Daoy (cell line): ENCODE measurements around the gene TBC1D14. TPM values are rescaled to one million over a fixed set of nuclear protein-coding genes. Genes with fewer than 3 reads are reported as not detected.
"Not testable (repeated sequence)": the region's sequence is repeated elsewhere in the genome, so short reads cannot be mapped to it uniquely, and the experiment has no call there.

Experiments used
- DNase-seq: peaks from one replicate; pipeline ENCODE4 v3.0.0-alpha.2; 2015; ENCODE audit warnings: low read depth
- total RNA-seq: library from RNA; depleted of rRNA; stranded (reverse); fragments of >200 nt; shearing (Covaris generic); gene quantifications from 2 replicates; pipeline ENCODE4 v1.2.3, GENCODE V29; 2014

TBC1D14 gene
- total RNA-seq, 1 experiment from 2014 or later = 37.0 TPM

DNA sequence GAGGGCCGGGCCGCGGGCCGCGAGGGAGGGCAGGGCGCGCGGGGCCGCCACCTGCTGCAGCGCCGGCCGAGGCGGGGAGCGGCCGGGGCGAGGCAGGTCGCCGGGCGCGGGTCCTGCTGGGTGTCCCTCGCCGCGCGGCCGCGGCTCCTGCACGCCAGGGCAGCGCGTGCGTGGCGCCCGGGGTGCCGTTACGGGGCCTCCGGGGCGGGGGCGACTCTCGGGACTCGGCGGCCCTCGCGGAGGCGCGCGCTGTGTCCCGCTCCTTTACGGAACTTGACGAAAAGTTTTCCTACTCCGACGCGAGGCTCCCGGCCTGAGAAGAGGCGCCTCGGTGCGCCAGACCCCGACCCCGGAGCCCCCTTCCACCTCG is 329 bp downstream of the TBC1D14 start:
- peak; percentile 44 for DNase-seq

DNA sequence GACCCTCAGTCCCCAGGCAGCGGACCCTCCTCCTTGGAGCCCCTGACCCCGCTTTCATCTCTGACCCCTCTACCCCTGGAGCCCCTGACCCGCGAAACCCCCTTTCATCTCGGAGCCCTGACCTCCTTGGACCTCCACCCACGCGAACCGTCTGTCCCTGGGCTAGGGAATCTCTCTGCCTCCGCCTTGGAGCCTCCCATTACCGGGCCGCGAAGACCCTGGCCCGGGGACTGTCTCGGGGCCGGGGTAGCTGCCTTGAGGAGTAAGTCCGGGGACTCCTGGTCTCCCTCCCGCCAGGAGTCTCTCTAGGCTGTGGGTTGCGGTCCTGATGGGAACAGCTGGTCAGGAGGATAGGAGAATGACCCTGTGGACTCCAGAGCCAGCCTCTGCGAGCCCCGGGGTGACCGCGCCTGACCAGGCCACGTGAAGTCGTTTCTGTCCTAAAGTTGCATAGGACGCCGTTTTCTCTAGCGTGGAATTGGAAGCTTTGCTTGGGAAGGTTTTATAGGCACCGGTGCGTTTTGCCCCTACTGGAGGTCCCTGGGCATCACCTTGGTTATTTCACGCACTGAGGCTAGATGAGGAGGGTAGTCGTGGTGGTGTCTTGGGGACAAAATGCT is 824 bp downstream of the TBC1D14 start:
- DNase-seq = no peak

DNA sequence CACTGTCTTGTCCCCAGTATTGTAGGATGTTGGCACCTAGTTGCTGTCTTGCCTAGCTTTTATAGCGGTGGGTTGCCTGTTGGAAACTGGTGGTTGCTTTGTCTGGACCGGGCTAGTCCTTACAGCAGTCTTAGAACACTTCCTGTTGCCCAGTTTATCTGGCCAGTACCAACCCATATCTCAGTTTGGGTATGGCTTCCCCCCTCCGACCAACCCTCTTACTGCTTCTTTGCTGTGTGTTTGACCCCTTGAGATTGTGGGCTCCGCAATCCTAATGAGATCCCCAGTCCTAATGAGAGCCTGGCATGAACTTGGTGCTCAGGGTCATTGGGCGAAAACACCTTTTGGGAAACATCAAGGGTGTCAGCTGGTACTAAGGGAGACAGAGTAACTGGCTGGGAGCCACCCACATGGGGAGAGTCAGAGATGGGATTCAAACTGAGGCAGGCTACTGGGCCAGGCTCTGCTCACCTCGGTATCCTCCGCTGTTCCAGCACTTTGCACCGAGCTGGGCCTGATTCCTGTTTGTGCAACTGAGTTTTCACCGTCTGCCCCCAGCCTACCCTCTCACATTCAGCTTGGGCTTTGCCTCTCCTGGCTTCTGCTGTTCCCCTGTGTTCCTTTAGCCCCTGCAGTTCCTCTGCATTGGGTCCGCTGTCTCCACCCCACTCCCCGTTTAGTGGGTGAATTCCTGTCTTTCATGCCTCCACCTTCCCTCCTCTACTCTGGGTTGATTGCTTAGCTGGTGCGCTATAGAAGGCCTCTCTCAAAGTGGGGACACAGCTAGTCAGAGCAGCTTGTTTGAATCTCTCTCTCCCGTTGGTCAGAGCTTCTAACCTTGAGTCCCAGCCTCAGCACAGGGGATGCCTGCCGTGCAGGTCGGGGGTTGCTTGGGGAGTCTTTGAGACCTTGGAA is 1.6 kb downstream of the TBC1D14 start:
- DNase-seq = no peak

GRCh38 chr4:6911917-6912316 is 2.3 kb downstream of the TBC1D14 start:
- not testable (repeated sequence) for DNase-seq

DNA sequence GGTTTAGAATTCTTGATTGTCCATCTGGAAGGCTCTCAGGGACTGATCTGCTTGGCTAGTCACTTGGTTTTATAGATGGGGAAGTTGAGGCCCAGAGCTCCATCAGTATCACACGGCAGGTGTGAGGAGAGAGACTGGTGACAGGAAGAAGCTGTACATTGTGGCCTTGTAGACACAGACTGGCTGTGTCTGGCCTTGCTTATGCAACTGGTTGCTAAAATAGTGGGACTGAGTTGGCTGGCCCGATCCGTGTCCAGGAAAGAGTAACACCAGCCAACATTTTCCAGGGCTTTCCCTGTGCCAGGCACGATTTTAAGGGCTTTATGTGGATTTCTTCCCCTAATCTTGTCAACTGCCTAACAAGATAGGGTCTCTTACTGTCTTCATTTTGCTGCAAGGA is 2.8 kb downstream of the TBC1D14 start:
- no peak for DNase-seq

GRCh38 chr4:6913350-6913905 is 3.8 kb downstream of the TBC1D14 start:
- no peak for DNase-seq

DNA sequence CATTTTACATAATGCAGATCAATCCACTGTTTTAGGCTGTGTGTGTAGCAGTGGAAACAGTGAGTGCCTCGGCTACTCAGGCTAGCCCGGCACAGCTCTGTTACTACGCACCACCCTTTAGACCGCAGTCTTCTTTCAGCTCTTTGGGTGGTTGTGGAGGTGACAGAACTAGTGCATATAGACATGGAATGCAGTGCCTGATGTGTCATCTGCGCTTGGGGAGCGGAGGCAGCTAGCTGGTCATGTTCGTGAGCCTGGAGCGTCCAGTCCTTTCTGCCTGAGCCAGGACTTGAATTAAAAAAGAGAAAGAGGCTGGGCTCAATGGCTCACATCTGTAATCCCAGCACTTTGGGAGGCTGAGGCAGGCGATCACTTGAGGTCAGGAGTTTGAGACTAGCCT is 4.8 kb downstream of the TBC1D14 start:
- no peak for DNase-seq

DNA sequence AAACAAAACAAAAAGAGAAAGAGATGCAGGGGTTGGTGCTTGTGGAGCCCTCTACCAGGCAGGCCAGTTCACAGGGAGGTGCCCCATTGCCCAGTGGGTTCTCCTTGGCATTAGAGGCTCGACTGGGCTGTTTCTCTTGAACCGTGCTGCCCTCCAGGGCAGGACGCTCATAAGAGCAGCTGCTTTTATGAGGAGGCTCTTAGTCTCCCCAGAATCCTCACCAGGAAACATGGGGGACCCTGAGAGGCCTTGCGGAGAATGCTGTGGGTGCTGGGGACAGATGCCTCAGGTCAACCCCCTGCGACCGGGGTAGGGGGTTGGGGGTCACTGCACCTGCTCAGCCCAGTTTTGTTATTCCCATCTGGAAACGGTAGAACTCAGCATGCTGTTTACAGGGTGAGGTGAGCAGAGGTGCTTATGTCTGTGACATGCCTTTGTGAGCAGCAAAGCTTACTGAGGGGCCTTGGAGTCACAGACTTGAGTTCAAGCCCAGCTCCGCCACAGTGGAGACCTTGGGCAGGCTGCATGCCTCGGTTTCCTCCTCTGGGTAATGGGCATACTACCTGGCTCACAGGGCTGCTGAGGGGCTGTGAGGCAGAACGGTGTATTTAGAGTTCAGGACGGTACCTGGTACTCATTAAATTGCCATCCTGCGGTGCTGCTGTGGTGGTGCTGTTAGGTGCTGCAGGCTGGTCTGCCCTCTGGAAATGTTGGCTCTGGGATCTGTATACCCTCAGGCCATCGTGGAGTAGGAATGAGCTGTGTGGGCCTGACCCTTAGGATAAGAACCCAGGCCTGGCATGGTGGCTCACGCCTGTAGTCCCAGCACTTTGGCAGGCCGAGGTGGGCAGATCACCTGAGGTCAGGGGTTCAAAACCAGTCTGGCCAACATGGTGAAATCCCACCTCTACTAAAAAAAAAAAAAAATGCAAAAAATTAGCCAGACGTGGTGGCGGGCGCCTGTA is 5.7 kb downstream of the TBC1D14 start:
- DNase-seq = no peak

GRCh38 chr4:6916069-6916586 is 6.5 kb downstream of the TBC1D14 start:
- no peak for DNase-seq

- peak; percentile 58 for DNase-seq
Observed at GRCh38 chr4:6916587-6917460, 7.2 kb downstream of the TBC1D14 start.

GRCh38 chr4:6917461-6918271 is 8.0 kb downstream of the TBC1D14 start:
- peak; percentile 80 for DNase-seq

GRCh38 chr4:6918338-6918737 is 8.7 kb downstream of the TBC1D14 start:
- DNase-seq = no peak

DNA sequence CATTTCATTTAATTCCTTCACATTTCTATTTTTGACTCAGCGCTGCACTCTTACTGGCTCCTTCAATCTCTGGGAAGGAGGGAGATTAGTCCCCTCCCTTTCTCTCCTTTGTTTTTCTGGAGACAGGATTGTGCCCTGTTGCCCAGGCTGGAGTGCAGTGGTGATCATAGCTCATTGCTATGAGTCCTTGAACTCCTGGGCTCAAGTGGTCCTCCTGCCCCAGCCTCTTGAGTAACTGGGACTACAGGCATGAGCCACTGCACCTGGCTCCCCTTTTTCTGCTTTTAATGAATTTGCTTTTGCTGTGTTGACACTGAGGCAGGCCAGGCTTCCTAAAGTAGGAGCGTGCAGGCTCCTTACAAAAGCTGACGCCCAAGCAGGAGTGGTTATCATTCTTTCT is 10.5 kb downstream of the TBC1D14 start:
- DNase-seq = no peak

DNA sequence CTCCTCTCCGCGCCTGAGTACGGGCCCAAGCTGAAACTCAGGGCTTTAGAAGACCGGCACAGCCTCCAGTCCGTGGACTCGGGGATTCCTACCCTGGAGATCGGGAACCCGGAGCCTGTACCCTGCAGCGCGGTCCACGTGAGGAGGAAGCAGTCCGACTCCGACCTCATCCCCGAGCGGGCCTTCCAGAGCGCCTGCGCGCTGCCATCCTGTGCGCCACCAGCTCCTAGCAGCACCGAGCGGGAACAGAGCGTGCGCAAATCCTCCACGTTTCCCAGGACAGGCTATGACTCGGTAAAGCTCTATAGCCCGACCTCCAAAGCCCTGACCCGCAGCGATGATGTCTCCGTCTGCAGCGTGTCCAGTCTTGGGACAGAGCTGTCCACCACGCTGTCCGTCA is 13.9 kb downstream of the TBC1D14 start:
- DNase-seq = no peak

DNA sequence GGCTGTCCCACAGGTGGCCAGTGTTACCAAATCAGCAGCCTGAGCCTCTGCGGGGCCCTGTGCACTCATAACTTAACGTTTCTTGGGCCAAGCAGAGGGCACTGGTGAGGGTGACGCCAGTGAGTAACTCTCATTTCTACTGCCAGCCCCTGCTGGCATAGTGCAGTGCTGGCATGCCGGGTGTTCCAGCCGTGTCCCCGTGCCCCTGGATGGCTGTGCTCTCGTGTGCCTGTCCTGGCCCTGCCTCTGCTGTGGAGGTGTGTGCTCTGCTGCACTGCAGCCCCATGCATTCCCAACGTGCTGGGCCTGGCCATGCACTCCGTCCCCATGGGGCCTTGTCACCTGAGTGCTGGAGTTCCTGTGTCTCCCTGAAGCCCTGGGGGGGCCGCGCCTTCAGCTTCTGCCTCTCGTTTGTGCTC is 14.7 kb downstream of the TBC1D14 start:
- DNase-seq = no peak

- DNase-seq = no peak
Observed at GRCh38 chr4:6925357-6925836, 15.8 kb downstream of the TBC1D14 start.

- no peak for DNase-seq
Observed at GRCh38 chr4:6926081-6926480, 16.5 kb downstream of the TBC1D14 start.

GRCh38 chr4:6926681-6927478 is 17.3 kb downstream of the TBC1D14 start:
- peak; percentile 71 for DNase-seq

DNA sequence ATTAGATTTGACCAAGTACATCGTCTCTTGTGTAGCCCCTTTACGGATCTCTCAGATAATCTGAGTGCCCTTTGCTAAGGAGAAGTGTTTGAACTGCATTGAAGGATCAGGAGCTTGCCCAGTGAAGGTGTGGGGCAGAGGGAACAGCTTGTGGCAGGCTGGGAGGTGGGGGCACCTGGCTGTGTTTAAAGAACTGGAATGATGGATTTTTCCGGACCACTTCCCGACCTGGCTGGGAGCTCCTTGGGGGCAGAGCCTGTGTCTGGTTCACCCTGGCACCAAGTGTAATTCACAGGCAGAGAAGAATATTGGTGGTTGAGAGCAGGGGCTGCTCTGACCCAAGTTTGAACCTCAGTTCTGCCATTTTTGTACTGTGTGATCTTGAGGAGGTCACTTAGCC is 18.5 kb downstream of the TBC1D14 start:
- DNase-seq = no peak
